Stimulated activated naive CD8-positive, alpha-beta T cell treated with anti-CD3 and anti-CD28 coated beads, Interleukin-15, amount 100 ng/mL, for 72 hours (primary cell): ENCODE results near the gene IGSF3.
"Not testable (repeated sequence)": the region's sequence is repeated elsewhere in the genome, so short reads cannot be mapped to it uniquely, and the experiment has no call there.

ENCODE experiments used
- ATAC-seq: fragments of 150-1000 bp; cut with Tn5 transposase; 2 replicates; pipeline ENCODE4 v1.10.0; 2021; ENCODE audit warnings: mild to moderate bottlenecking, moderate library complexity
- DNase-seq, 2 donors: peaks; one replicate each; pipeline ENCODE4 v3.0.0; 2021 to 2022
- H3K27ac Mint-ChIP-seq, 2 donors: one replicate each; pipeline ENCODE4 v1.8.0; 2022; ENCODE audit warnings: mild to moderate bottlenecking in 2 of 2, mixed read lengths in 2 of 2, moderate library complexity in 2 of 2
- H3K27me3 Mint-ChIP-seq: one replicate; pipeline ENCODE4 v1.8.0; 2022; ENCODE audit warnings: mixed read lengths
- H3K4me1 Mint-ChIP-seq: one replicate; pipeline ENCODE4 v1.8.0; 2022; ENCODE audit warnings: mild to moderate bottlenecking, mixed read lengths
- H3K4me3 Mint-ChIP-seq, 2 donors: one replicate each; pipeline ENCODE4 v1.8.0; 2022; ENCODE audit warnings: mild to moderate bottlenecking in 2 of 2, mixed read lengths in 2 of 2, moderate library complexity in 1 of 2
- H3K9me3 Mint-ChIP-seq, 2 donors: one replicate each; pipeline ENCODE4 v1.8.0; 2022; ENCODE audit warnings: mixed read lengths in 2 of 2

The IGSF3 gene

DNA sequence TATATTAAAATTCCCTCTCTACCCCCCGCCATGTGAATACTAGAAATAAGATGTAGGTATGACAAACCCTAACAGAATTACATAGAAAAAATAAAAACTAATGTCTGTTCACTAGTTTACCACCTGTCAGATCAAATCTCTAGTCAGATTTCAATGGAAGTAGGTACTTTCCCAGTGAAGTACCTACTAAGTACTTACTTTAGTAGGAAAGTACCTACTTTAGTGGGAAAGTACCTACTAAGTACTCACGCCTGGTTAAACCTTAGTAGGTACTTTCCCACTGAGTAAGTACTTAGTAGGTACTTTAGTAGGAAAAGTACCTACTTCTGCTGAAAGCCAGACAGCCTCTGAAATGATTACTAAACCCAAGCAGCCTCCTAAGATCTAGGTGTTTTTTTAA, 58.7 kb downstream of the IGSF3 start:
- H3K27me3 Mint-ChIP-seq = peaks cover 17% of the 10 kb centered on the region
- H3K27ac Mint-ChIP-seq = peak overlapping the region in 1 of 2 donors; percentile 8
- ATAC-seq = peak; percentile 41
- H3K4me1 Mint-ChIP-seq = peaks cover 26% of the 10 kb centered on the region
- H3K9me3 Mint-ChIP-seq, H3K4me3 Mint-ChIP-seq, DNase-seq: not testable (repeated sequence)

DNA sequence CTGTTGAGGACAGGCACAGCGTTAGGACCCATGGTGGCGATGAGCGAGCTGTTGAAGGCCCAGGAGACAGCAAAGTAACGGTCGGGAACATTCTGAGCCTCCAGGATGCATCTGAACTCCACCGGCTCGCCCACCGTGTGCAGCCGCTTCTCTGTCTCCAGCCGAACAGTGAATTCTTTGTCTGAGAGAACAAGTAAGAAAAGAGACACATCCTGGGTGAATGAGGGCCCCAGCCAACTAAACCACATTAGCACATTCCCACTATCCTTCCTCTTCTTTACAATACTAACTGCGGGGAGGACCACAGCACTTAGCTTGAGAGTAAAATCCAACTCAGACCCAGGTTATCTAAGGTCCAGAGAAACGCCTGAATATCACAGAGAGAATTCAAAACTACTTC, 59.4 kb downstream of the IGSF3 start:
- not testable (repeated sequence) for ATAC-seq, DNase-seq, H3K9me3 Mint-ChIP-seq, H3K27ac Mint-ChIP-seq, H3K4me3 Mint-ChIP-seq
- Mint-ChIP-seq H3K27me3 (peaks cover 24% of the 10 kb centered on the region), H3K4me1 (peaks cover 26% of the 10 kb centered on the region)

DNA sequence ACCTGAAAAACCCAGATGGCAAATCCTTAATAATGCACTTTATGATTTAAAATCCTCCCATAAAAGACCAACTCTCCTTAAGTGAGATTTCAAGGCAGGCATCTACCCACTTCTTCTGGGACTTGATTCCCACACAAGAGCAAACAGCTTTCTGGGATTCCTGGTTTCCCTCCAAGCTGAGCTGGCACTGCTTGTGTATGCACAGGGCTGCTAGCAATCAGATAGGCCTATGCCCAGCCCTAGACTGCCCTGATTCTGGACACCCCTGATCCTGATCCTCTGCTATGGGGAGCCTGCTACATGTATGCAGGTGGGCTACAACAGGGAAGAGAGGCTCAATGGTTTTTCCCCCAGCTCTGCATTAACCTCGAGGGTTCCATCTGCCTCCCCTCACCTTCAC, 60.1 kb downstream of the IGSF3 start:
- ATAC-seq, H3K27ac Mint-ChIP-seq, H3K9me3 Mint-ChIP-seq, H3K4me3 Mint-ChIP-seq, DNase-seq: not testable (repeated sequence)
- H3K27me3 Mint-ChIP-seq = peaks cover 25% of the 10 kb centered on the region
- H3K4me1 Mint-ChIP-seq = peaks cover 26% of the 10 kb centered on the region

DNA sequence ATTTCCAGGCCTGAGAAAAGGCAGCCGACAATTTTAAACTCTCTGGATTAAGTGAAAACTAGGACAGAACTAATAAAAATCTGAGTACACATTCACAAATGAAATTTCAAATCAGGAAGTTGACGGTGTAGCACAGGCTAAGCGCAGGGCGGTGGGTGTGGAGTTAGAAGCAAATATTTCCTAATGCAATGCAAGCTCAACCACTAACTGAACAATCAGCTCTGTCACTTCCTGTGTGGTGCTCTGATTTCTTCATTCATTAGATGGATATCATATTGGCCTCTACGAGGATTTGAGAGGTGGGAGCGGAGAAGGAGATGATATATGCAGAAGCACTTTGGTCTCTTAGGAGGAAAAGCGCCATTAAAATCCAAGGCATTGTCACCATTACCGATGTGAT, 61.5 kb downstream of the IGSF3 start:
- H3K27ac Mint-ChIP-seq, H3K4me3 Mint-ChIP-seq: not testable (repeated sequence)
- peak; percentile 70 for ATAC-seq

DNA sequence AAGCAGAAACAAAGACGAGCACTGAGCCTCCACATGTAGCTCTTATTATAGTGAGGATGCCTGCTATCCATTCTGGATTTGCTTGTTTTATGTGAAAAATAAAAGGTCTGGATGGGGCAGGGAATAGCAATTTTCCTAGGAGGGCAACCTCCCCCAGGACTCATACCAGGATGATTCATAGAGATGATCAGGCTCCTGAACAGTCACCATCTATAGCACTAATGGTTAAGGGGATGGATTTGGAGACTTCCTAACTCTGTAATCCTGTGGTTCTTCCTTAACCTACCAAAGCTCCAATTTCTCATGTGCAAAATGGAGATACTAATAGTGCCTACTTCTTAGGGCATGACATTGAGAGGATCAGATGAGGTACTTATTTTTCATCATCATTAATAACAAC, 62.2 kb downstream of the IGSF3 start:
- H3K27ac Mint-ChIP-seq = no peak overlapping the region
- H3K4me3 Mint-ChIP-seq = no peak overlapping the region
- DNase-seq (no peak), ATAC-seq (no peak)
- peaks cover 10% of the 10 kb centered on the region for H3K27me3 Mint-ChIP-seq
- no peaks in the 10 kb centered on the region for H3K9me3 Mint-ChIP-seq
- peaks cover 26% of the 10 kb centered on the region for H3K4me1 Mint-ChIP-seq

More for the DNA sequence above, 61.5 kb downstream of the IGSF3 start:
- Mint-ChIP-seq H3K27me3 (peaks cover 18% of the 10 kb centered on the region), H3K4me1 (peaks cover 26% of the 10 kb centered on the region)
- not testable (repeated sequence) for H3K9me3 Mint-ChIP-seq, DNase-seq

DNA sequence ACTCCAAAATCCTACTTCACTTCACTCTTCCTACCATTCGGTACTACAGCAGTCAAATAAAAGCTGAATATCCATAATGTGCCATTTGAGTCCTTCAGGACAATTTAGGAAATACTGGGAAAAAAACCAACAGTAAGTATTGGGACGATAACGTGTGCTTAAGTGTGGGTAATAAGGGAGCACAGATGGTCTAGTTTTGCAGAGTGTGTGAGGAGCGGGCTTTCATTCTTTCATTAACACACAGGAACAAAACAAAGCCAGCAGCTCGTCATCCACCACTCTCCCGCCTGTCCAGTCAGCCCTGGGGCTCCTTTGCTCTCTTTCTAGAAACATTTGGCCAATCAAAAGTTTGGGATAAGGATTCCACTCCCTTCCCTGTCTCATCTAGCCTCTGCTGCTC, 63.1 kb downstream of the IGSF3 start:
- not testable (repeated sequence) for ATAC-seq, H3K9me3 Mint-ChIP-seq, H3K27me3 Mint-ChIP-seq, H3K4me3 Mint-ChIP-seq, H3K27ac Mint-ChIP-seq, DNase-seq
- H3K4me1 Mint-ChIP-seq = peaks cover 17% of the 10 kb centered on the region

DNA sequence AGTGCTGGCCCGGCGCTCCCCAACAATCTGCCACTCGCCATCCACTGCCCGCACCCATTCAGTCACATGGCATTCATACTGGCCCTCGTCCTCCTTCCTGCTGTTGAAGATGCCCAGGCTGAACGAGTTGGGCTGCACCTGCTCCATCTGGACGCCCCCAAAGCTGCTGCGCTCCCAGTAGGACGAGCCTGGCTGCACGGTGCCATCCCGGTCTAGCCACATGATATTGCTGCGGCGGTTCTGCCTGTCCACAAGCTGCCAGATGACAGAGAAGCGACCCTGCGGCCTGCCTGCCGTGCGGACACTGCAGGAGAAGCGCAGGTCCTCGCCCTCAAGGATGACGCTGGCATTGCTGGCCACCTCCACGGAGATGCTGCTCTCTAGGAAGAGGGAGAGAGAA, 63.9 kb downstream of the IGSF3 start:
- H3K9me3 Mint-ChIP-seq, DNase-seq, H3K27ac Mint-ChIP-seq, H3K4me3 Mint-ChIP-seq, H3K27me3 Mint-ChIP-seq, ATAC-seq: not testable (repeated sequence)
- H3K4me1 Mint-ChIP-seq = peaks cover 14% of the 10 kb centered on the region

DNA sequence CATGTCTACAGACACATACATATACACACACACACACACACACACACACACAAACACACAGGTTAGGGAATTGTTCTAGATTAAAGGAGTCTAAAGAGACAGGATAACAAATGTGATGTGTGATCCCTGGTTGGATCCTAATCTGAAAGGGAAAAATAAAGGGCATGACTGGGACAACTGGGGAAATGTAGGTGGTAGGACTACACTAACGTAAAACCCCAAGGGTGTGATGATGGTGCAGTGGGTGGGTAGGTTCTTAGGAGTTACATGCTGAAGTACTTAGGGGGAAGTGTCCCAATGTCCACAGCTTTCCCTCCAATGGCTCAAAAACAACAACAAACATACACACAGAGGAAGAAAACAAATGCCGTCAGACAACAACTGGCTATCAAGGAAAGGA, 68.2 kb downstream of the IGSF3 start:
- not testable (repeated sequence) for DNase-seq

DNA sequence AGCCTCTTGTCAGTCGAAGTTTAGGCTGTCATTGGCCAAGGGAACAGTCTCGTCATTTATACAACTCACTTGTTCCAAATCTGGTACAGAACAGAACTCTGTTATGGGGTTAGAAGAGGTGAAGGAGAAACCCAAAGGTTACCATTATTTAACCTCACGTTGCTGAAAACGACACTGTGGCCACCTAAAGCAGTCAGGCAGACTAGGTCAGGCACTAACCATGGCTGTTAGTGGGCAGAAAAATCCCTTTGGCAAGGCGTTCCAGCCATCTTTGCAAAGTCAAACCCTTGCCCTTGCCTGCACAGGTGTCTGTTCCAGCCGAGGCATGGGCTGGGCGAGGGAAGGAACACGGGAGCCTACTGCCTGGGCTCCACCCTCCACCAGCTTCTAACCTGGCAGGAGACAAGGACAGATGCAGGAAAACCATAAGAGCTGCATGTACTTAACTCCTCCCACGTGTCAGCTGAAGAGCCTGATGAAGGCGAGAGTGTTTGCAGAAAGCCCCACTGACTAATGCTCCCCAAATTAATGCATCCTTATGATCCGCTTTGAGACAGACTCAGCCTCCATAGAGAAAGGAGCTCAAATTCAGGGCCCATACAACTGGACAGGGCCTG, 69.0 kb downstream of the IGSF3 start:
- H3K4me3 Mint-ChIP-seq, H3K9me3 Mint-ChIP-seq, DNase-seq, ATAC-seq, H3K27ac Mint-ChIP-seq: not testable (repeated sequence)
- Mint-ChIP-seq H3K27me3 (peaks cover 34% of the 10 kb centered on the region), H3K4me1 (peaks cover 11% of the 10 kb centered on the region)

More for the DNA sequence above, 68.2 kb downstream of the IGSF3 start:
- not testable (repeated sequence) for H3K9me3 Mint-ChIP-seq, ATAC-seq, H3K27ac Mint-ChIP-seq, H3K4me3 Mint-ChIP-seq
- Mint-ChIP-seq H3K27me3 (peaks cover 39% of the 10 kb centered on the region), H3K4me1 (peaks cover 11% of the 10 kb centered on the region)

DNA sequence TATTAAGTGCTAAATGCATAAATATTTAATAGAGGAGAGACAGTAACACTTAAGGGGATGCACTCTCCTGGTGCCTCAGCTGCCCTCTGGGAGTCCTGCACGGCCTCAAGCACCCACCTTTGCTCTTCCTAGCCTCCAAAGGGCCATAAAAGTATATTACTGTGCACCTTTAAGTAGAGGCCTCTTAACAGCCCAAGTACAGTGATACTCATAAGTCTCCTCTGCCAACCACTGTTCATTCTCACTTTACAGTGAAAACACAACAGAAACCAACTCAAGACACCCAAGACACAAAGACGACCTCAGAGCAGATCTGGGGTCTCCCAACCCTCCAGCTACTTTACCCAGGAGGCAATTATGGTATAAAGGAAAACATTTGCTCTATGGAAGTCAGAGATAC, 70.1 kb downstream of the IGSF3 start:
- not testable (repeated sequence) for H3K4me3 Mint-ChIP-seq, H3K27ac Mint-ChIP-seq, DNase-seq, H3K9me3 Mint-ChIP-seq
- peak; percentile 72 for ATAC-seq
- peaks cover 11% of the 10 kb centered on the region for H3K4me1 Mint-ChIP-seq
- peaks cover 30% of the 10 kb centered on the region for H3K27me3 Mint-ChIP-seq

DNA sequence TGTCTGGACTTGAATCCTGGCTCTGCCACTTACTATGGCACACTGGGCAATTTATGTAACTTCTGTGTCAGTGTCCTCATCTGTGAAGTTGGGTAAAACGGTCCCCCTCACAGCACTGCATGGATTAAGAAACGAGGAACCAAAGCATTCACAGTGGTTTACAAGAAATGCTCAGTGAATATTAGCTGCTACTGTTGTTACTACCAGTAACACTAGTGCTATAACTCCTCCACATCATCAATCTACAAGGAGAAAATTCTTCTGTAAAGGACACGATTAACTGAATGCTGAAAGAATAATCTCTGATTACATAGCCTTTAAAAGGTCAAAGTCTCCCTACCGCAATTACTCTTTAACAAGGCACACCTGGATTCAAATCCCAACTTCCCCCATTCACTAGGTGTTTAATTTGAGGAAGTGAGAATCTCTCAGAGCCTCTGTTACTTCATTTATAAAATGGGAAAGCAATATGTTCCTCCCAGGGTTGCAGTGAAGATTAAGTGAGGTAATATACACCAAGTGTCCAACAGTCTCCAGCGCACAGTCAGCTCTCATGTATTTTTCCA, 70.7 kb downstream of the IGSF3 start:
- peaks cover 30% of the 10 kb centered on the region for H3K27me3 Mint-ChIP-seq
- H3K4me3 Mint-ChIP-seq, ATAC-seq, DNase-seq, H3K27ac Mint-ChIP-seq, H3K9me3 Mint-ChIP-seq: not testable (repeated sequence)
- peaks cover 11% of the 10 kb centered on the region for H3K4me1 Mint-ChIP-seq

DNA sequence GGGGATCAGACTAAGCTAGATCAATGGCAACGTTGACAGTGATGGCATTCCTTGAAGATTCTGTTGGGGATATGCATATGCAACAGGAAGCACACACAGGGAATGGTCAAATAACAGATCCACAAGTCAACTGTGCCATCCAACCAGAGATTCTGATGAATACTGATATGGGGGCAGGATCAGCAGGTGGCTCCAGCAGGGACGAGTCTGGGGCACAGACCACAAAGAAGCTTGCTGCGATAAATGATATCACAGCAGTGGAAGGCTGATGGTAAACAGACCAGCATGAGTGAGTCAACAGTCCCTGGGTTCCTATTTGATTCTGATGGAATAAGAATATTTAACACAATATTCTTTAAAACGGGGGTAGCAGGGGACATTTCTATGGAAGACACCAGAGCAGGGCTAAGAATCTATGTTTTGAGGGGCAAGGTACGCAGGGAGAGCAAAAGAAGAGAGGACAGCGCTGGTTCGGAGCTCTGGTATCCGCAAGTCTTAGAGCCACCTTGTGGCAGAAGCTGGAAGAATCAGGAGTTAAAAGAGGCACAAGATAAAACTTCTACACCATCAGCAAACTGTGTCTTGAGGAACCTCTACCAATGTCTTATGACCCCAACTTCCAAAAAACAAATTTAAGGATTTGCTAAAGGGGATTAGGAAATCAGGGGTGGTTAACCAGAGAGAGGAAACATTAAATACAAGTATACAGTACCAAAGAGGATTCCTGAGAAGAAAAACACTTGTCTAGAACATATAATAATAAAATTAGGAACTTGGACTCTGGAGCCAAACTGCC, 71.4 kb downstream of the IGSF3 start:
- Mint-ChIP-seq H3K27me3 (peaks cover 30% of the 10 kb centered on the region), H3K27ac (peak overlapping the region; percentile 43 to 86), H3K4me3 (peak overlapping the region; percentile 49 to 62), H3K4me1 (peaks cover 11% of the 10 kb centered on the region)
- H3K9me3 Mint-ChIP-seq = not testable (repeated sequence)
- DNase-seq = peak; percentile 35 to 37
- ATAC-seq = peak; percentile 76

DNA sequence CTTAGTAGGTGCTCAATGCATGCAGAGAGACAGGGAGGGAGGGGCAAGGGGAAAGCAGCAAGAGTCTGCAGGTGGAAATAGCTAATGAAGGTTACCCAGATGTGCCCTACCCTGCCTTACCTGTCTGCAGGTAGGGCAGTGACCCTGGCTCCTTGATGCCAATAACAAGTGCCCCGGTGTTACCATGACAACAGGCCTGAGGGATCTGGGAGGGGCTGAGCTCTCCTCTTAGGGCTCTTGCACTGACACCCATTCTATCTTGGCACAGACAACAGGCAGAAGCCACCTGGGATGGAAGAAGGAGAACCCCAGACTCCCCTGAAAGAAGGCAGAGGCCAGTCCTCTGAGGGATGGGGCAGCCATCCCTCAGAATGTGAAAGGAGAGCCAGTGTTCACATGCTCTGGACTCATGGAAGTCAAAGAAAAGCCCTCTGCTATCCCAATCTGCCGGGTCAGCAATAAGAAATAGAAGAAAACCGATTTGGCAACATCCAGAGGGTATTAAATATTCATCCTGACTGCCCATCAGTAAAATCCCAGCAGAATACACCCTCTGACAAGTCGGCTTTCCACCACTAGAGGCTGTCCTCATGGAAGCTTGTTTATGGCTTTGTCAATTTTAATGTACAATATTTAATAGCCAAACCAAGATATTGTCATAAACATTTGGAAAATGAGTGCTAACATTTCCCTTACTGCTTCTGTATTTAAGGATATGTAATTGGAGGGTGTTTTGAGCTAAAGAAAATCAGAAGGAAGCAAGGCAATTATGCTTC, 72.3 kb downstream of the IGSF3 start:
- not testable (repeated sequence) for H3K9me3 Mint-ChIP-seq, ATAC-seq, DNase-seq, H3K27ac Mint-ChIP-seq
- Mint-ChIP-seq H3K27me3 (peaks cover 30% of the 10 kb centered on the region), H3K4me1 (peaks cover 13% of the 10 kb centered on the region), H3K4me3 (peak overlapping the region in 1 of 2 donors; percentile 35)

DNA sequence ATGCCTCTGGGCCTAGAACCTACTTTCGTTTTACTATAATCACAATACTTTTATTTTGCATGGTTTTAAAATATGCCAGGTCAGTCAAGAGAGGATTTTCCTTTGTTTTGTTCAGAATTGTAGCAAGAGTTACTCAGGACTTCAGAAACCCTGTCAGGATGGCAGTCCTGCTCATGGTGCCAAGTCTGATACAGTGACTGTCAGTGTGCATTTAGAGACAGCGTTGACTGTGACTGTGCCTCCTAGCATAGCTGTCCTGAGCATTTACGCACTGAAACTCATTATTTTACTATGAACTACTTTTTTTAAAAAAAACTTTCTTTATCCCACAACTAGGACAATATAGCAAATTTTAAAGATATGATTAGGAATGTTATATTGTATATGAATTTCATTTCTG, 73.6 kb downstream of the IGSF3 start:
- H3K4me3 Mint-ChIP-seq, H3K9me3 Mint-ChIP-seq, H3K27ac Mint-ChIP-seq, ATAC-seq, DNase-seq: not testable (repeated sequence)
- Mint-ChIP-seq H3K27me3 (peaks cover 30% of the 10 kb centered on the region), H3K4me1 (peaks cover 23% of the 10 kb centered on the region)

DNA sequence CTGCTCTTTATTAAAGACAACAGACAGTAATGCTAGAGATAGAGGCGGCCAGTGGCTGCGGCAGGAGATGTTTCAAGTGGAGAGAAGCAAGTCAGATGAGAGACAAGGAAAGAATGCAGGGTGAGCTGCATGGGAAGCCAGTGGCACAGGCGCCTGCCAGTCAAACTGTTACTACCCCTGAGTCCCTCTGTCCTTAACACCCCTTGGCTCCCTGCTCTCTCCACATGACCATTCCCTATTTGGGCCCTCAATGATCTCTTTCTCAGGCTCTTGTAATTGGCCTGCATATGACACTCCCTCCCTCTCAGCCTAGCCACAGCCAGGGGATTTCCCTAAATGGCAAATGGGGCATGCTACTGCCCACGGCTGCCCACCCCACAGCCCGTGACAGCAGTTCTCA, 74.1 kb downstream of the IGSF3 start:
- ATAC-seq, H3K4me3 Mint-ChIP-seq, H3K9me3 Mint-ChIP-seq, DNase-seq, H3K27ac Mint-ChIP-seq: not testable (repeated sequence)
- Mint-ChIP-seq H3K27me3 (peaks cover 30% of the 10 kb centered on the region), H3K4me1 (peaks cover 23% of the 10 kb centered on the region)
